HL-60/S4 treated with phorbol 12-myristate 13-acetate at 8.2 ng/mL for 4 days and 3 days (cell line): ENCODE results near the gene TM4SF18.

Experiments
- in situ Hi-C: fragments of 300-500 bp; cut with MboI; formaldehyde crosslinking; loops from 2 replicates; pipeline ENCODE4 v1.15.0; 2022; ENCODE audit warnings: low sequenced_read_pairs

Gene TM4SF18

DNA sequence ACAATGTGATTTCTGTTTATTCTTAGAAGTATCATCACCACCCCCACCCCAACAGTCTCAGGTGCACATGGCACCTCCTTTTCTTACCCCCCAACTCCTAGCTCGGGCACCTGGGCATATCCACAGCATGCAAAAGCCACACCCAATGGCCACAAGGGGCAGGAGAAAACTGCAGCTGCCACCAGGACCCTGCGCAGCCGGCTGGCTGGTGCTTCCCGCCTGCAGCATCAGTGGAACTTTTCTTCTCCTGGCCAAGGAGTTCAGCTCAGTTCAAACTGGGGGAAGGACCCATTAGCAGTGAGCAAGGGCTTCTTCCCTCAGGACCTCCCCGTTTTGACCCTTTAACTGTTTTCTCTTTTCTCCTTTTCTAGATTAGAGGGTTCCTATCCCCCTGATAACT is 44.8 kb downstream of the TM4SF18 start:
- in situ Hi-C loops = no loop called here

DNA sequence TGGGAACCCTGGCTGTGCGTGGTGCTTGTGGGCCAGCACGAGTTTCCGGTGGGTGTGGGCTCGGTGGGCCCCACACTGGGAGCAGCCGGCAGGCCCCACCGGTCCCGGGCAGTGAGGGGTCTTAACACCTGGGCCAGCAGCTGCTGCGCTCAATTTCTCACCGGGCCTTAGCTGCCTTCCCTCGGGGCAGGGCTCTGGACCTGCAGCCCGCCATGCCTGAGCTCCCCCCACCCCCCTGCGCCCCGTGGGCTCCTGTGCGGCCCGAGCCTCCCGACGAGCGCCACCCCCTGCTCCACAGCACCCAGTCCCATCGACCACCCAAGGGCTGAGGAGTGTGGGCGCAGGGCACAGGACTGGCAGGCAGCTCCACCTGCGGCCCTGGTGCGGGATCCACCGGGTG is 49.4 kb downstream of the TM4SF18 start:
- in situ Hi-C loops = no loop called here

DNA sequence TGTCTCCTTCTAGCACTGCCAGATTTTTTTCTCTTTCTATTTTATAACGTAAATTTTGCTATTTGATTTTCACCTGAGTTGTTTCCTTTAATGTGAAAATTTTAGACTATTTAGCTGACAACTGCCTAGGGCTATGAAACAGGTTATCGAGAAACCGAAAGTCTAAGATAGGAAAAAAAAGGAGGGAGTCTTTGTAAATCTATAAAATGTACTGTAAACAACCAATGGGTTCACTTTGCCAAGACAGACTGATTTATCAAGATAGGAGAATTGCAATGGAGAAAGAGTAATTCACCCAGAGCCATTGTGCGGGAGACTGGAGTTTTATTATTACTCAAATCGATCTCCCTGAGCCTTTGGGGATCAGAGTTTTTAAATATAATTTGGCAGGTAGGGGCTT is 50.0 kb downstream of the TM4SF18 start:
- in situ Hi-C loops = no loop called here

DNA sequence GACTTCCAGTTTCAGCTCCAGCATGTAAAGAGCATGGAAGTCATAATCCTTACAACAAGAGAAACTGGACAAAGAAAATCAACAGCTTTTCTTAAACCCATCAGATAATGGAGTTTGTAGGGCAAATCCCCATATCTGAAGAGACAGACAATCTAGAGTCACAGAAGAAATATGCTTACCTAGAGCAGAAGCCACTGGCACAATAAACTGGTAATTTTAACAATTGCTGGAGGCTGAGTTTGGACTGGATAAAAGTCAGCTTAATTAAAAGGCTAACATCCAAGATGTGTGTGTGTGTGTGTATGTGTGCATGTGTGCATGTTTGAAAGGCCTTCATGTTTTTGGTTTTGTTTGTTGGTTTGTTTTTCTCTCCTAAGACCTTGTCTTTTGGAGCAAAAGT is 50.6 kb downstream of the TM4SF18 start:
- in situ Hi-C loops = no loop called here

DNA sequence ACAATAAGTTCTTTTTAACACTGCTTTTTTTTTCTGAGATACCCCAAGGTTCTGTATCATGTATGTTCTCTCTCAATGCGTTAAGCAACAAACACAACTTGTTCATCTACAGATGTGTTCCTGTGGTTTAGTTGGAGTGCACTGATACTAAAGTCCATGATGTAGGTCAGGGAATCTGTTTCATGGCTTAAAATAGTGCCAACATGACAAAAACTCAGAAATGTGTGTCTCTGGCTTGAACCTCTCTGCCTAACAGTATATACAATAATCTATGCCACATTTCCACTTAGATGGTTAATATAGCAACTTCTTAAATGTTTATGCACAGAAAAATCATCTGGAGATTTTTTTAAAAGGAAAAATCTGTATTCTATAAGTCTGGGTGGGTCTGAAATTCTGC is 51.1 kb downstream of the TM4SF18 start:
- in situ Hi-C loops = no loop called here

DNA sequence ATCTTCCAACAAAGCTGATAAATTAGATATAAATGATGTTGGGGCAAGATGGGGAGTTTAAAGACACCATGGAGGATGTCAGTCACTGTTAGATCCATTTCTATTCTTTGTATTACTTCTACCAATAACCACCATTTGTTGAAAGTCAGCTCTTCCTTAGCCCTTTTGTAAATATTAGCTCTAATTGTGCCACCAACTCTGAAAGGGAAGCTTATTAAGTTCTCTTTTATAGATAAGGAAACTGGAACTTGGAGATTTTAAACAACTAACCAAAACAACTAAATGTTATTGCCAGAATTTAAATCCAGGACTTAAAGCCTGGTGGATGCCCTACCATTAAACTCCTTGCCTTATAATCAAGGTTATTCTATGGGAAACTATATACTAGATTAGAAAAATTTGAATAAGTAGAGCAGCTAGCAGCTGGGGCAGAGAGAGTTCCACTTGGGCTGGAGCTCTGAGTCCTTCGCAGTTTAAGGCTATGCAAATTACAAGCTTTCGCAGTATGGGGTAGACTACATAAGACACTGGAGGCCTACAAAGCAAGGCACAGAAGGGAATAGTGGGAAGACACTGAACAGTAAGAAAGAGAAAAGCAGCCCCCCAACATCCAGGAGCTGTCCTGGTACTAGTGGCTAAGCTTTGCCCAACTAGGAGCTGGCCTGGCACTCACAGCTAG is 52.6 kb downstream of the TM4SF18 start:
- in situ Hi-C loops = no loop called here

DNA sequence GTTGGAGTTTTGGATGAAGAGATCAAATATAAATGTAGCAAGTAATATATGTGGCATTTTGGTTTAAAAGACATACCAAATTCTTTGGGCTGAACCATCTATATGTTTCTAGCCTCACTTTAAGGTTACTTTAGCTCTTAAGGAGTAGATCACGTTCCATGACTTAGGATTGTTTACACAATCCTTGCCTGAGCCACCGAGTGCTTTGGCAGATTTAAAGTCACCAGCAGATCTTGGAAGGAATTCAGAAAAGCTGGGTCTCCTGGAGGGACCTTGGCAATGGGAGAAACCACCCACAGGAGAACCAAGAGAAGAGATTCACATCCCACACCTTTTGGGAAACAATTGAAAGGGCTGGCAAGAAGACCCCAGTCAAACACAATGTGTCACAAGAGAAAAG is 54.5 kb downstream of the TM4SF18 start:
- in situ Hi-C loops = loop anchor here (10.0 kb wide), 1 partner anchor 324 kb away; no protein-coding TSS in a partner anchor

DNA sequence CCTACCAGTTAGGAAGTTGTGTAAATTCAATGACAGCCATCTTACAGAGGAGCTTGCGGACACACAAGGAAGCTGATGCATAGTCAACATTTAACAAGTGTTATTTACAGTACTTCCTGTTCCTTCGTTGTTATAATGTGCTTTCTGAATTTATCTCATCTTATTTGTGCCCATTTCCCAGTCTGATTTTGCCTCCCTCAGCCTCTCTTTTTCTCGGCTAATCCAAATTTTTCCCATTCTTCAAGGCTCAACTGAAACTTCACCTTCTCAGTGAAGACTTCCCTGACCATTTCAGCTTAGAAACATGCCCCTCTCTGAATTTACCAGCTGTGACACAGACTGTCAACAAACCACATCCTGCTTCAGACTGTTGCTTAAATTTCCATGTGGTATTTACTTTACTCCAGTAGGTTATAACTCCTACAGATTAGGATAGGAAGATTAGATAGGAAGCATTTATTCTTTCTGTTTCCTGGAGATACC is 56.1 kb downstream of the TM4SF18 start:
- in situ Hi-C loops = loop anchor here (10.0 kb wide), 1 partner anchor 323 kb away; no protein-coding TSS in a partner anchor

DNA sequence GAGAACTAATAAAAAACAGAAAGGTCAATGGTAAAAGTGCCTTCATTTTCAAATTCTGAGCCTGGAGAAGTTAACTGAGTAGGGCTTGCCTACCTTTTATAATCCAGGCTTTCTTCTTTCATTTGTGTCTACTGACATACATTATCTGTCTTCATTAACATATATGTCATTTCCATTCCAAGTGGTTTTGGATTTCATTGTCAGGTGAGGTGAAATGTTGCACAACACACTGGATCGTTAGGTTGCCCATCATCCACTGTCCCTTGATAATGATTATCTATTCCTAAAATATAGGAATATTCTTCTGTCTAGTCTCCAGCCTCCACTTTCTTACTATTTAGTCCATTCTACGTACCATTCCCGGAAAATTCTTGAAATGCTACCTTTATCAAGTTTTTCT is 56.8 kb downstream of the TM4SF18 start:
- in situ Hi-C loops = loop anchor here (10.0 kb wide), 1 partner anchor 322 kb away; no protein-coding TSS in a partner anchor

DNA sequence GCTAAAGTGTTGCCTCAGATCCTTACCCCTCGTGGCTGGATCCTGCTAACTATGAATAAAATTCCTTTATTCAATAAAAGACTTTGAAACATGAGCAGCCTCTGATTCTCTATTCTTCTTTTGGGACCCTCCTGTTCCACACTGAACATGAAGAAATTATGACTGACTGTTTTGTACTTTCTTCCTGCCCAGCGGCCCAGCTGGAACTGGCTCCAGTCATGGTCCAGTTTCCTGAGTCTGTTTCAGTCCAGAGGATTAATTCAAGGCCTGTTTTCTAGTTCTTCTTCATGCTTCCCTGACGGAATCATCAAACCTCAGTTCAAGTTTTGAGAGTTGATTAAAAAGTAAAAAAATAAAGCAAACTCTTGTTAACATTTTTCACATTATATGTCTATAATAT is 59.2 kb downstream of the TM4SF18 start:
- in situ Hi-C loops = loop anchor here (5.0 to 10.0 kb wide), 2 partner anchors 147 to 319 kb away; partner anchors contain the start of gene HPS3

DNA sequence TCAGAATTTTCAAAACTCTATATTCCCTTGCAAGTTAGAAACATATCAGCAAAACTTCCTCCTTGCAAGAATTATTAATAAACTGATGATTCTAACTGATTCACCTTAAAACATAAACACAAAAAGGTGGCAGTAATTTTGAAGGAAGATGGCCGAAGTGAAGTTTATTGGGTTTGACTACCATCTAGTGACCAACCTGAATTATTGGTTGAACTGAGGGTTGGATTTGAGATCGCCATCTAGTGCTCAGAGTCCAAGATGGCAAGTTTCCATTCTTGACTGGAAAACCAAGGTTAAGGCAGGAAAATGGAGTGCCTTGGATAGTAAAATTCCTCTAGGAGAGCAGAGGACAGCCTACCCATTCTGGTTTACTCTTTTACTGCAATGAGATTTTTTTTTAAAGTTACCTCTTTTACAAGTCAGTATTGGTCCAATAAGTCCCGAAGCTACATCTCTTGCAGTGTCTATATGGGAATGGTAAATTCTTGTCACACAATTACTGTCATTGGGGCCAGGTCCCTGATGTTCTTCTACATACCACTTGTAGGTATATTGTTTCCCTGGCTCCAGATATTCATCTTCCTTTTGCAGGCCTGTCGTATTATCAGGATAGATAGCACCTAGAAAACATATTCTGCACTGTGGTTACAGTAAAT is 60.2 kb downstream of the TM4SF18 start:
- in situ Hi-C loops = loop anchor here (5.0 to 10.0 kb wide), 2 partner anchors 146 to 318 kb away; partner anchors contain the start of gene HPS3

DNA sequence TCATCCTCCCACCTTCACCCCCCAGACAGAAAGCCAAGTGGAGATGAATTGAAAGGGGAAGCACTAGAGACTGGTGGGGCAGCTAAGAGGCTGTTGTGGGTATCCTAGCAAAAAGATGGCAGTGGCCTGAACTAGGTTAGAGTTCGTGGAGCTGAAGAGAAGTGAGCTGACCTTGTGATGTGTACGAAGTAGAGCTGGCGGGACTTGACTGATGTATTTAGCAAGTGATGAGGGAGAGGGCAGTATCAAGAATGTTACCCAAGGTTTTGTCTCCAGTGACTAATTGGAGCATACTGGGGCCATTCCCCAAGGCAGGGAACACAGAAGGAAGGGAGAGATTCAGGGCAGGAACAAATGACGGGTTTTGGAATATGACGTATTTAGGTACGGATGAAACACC is 61.8 kb downstream of the TM4SF18 start:
- in situ Hi-C loops = loop anchor here (5.0 to 10.0 kb wide), 2 partner anchors 144 to 317 kb away; partner anchors contain the start of gene HPS3

DNA sequence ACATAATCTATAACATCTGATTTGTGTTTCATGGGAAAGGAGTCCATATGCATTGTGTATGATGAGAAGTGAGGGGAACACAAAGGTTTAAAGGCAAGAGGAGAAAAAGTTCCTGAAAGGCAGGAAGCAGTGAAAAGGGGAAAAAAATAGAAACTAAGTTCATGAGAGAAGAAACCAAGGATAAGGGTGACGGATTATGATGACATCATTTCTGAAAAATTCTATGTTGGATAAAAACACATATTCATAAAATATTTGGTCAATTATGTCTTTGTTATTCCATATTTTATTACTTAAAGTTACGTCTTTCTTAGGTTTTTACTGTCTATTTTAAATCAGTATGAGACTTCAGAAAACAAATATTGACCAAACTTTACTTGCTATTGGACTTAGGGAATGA is 63.3 kb downstream of the TM4SF18 start:
- in situ Hi-C loops = loop anchor here (5.0 to 10.0 kb wide), 2 partner anchors 143 to 315 kb away; partner anchors contain the start of gene HPS3

DNA sequence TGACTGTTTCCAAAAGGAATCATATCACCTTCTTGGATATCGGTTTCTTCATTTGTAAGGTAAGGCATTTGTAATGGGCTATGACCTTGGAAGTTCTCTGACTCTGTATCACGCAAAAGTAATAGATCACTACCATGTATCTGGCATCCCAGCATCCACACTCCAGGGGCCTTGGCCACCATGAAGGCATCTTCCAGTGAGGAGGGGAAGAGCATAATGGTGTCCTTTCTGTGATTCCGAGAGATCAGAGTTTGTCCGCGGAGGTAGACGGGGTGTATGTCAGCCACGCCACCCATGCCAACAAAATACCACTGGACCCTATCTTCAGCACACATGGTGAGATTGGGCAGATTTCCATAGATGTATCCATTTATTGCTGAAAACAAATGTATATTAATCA is 63.7 kb downstream of the TM4SF18 start:
- in situ Hi-C loops = loop anchor here (5.0 to 10.0 kb wide), 2 partner anchors 142 to 315 kb away; partner anchors contain the start of gene HPS3
